BJ (cell line): Measurements from ENCODE around the gene DCLK2. TPM values are rescaled to one million over a fixed set of nuclear protein-coding genes. Genes with fewer than 3 reads are reported as not detected.

Experiments
- CTCF ChIA-PET: fragments of 350-600 bp; formaldehyde crosslinking; extraction: SDS; loops from one replicate; lab custom pipeline; 2021; ENCODE audit warnings: antibody characterized with exemption, inconsistent platforms; lab: Yijun Ruan, JAX
- POLR2A ChIA-PET: fragments of 300-600 bp; sonication (Branson Sonifier 250); formaldehyde crosslinking; extraction: SDS; loops from one replicate; lab custom pipeline; 2021; ENCODE audit warnings: antibody characterized with exemption; lab: Charles Lee
- DNase-seq: peaks from one replicate; pipeline ENCODE4 v3.0.0-alpha.2; 2011; ENCODE audit warnings: low read depth
- H3K27me3 ChIP-seq: 2 replicates; pipeline ENCODE4 v1.6.0; 2011; ENCODE audit warnings: low read length; ENCODE audit not compliant: control insufficient read depth, insufficient read depth
- H3K36me3 ChIP-seq: 2 replicates; pipeline ENCODE4 v1.5.1; 2011; ENCODE audit warnings: low read length; ENCODE audit not compliant: control insufficient read depth, insufficient read depth
- H3K4me3 ChIP-seq: 2 replicates; pipeline ENCODE4 v1.5.1; 2011; ENCODE audit warnings: low read depth, mild to moderate bottlenecking, control low read depth, low read length
- polyA plus RNA-seq: library from polyadenylated mRNA; depleted of rRNA; stranded (reverse); fragments of >200 nt; gene quantifications from 2 replicates; pipeline ENCODE4 v1.2.3, GENCODE V29; 2011
- TF ChIP-seq, protein P1 (sequence below): IDR thresholded peaks from 2 replicates; pipeline ENCODE4 v1.5.1; 2011; ENCODE audit warnings: low read depth, mild to moderate bottlenecking, control low read depth, inconsistent platforms, low read length, moderate library complexity; ENCODE audit not compliant: insufficient read depth

The DCLK2 gene
- polyA plus RNA-seq, 1 experiment = 38.8 TPM

DNA sequence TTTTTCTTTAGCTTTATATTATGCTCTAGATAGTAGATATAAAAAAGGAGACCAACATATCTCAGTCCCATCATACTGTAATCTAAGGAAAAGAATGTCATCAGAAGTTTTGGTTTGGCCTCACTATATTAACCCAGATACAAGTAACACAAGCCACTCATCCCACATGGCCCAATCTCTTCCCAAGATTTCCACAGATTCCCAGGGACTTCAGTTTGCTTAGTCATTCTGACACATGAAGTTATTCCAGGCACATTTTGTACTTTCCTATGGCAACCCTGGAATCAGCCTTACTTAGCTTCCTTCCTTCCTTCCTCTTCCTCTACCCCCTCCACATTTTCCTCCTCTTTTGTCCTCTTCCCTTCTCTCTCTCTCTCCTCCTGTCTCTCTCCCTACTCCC is 21.7 kb upstream of the DCLK2 start:
- no peak for DNase-seq
- Histone ChIP-seq H3K4me3 (no peak overlapping the region), H3K36me3 (no peaks in the 10 kb centered on the region), H3K27me3 (no peaks in the 10 kb centered on the region)
- TF ChIP-seq, protein P1, sequence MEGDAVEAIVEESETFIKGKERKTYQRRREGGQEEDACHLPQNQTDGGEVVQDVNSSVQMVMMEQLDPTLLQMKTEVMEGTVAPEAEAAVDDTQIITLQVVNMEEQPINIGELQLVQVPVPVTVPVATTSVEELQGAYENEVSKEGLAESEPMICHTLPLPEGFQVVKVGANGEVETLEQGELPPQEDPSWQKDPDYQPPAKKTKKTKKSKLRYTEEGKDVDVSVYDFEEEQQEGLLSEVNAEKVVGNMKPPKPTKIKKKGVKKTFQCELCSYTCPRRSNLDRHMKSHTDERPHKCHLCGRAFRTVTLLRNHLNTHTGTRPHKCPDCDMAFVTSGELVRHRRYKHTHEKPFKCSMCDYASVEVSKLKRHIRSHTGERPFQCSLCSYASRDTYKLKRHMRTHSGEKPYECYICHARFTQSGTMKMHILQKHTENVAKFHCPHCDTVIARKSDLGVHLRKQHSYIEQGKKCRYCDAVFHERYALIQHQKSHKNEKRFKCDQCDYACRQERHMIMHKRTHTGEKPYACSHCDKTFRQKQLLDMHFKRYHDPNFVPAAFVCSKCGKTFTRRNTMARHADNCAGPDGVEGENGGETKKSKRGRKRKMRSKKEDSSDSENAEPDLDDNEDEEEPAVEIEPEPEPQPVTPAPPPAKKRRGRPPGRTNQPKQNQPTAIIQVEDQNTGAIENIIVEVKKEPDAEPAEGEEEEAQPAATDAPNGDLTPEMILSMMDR = no peak
- POLR2A ChIA-PET = interaction anchor here (0.6 kb wide), 1 partner anchor 15 kb away, joined by 3 read pairs; no protein-coding TSS in a partner anchor
- CTCF ChIA-PET = interaction anchor here (0.9 to 1.8 kb wide), 3 partner anchors 12 to 46 kb away, joined by 3 to 4 read pairs (median 4); no protein-coding TSS in a partner anchor

DNA sequence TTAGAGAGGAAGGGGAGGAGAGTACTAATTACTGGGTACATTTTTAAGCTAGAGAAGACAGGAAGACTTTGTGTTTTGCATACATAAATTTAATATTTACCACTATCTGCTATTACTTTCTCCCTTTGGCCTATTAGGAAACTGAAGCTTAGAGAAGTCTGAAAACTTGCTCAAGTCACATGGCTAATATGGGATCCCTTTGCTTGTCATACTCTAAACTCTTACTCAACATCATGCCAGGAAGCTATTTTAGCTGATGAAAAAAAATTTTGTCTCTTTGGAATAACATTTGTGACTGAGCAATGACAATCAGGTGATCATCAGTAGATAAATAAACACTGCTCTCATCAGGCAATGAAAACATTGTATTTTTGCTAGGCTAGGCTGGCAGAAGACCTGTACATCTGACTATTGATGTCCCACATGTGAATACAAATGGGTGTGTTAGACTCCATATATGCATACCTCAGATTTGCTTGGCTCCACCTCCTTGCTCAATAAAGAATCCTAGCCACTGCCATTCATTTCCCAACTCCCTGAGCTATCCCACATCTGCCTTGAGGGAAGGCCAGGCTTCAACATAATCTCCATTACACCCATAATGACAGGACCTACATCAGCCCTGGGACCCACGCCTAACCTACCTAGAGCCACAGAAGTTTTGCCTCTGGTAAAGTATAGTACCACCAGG is 17.0 kb upstream of the DCLK2 start:
- DNase-seq = no peak
- Histone ChIP-seq H3K4me3 (no peak overlapping the region), H3K27me3 (no peaks in the 10 kb centered on the region), H3K36me3 (no peaks in the 10 kb centered on the region)
- CTCF ChIA-PET = interaction anchor here (0.6 to 1.6 kb wide), 3 partner anchors 9 to 71 kb away, joined by 3 to 4 read pairs (median 3); no protein-coding TSS in a partner anchor
- TF ChIP-seq, protein P1 = no peak
- POLR2A ChIA-PET = no interaction called here

DNA sequence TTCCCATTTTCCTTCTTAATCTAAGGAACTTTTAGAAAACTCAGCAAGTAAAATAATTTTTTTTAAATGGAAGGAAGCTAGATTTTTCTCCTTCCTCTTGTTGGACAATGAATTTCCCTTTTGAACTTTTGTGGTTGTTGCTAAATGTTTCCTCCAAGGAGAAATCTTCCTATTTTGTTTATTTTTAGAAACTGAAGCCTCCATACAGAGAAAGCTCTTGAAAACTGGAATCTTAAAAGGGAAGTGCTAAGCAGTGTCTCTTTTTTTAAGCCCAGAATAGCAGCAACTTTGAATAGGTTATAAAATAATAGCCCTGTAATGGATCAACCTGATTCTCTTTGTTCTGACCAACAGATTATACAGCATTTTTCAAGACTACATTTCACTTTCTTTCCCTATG is 15.1 kb upstream of the DCLK2 start:
- H3K27me3 ChIP-seq = no peaks in the 10 kb centered on the region
- CTCF ChIA-PET = interaction anchor here (1.3 kb wide), 1 partner anchor 9 kb away, joined by 6 read pairs; no protein-coding TSS in a partner anchor
- DNase-seq = no peak
- TF ChIP-seq, protein P1 = no peak
- H3K4me3 ChIP-seq = no peak overlapping the region
- no peaks in the 10 kb centered on the region for H3K36me3 ChIP-seq
- POLR2A ChIA-PET = no interaction called here

DNA sequence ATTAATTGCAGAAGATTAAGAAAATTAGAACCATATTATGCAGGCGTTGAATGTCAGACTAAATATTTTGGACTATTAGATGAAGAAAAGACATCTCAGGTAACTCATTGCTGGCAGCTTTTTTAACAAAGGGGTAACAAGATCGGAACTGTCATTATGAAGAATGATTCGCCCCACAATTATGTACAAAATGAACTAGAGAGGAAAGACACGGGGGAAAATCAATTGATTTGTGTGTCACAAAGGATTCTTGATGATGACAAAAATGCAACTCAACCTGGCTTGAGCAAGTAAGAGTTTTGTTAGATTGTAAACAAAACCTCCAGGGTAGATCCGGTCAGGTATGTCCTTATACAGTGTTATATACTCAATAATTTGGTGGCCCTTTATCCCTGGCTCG is 12.5 kb upstream of the DCLK2 start:
- DNase-seq = no peak
- TF ChIP-seq, protein P1 = no peak
- no peak overlapping the region for H3K4me3 ChIP-seq
- H3K36me3 ChIP-seq = no peaks in the 10 kb centered on the region
- no peaks in the 10 kb centered on the region for H3K27me3 ChIP-seq
- POLR2A ChIA-PET = no interaction called here
- CTCF ChIA-PET = interaction anchor here (1.6 kb wide), 1 partner anchor 18 kb away, joined by 5 read pairs; no protein-coding TSS in a partner anchor

DNA sequence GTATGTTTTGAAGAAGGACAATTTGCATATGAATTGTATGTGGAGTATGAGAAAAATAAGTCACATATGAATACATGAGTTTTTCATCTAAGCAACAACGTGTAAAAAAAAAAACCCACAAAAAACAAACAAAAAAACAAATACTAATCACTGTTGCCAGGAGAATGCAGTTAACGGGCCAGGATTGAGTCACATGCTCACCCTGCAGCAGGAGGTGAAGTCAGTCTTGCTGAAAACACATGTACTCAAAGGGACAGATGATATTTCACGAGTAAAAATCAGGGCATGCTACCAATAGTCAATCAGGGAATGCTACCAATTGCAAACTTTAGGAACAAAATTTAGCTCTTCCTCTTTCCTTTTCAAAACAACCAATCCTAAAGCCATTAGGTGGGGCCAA is 10.4 kb upstream of the DCLK2 start:
- POLR2A ChIA-PET = no interaction called here
- H3K4me3 ChIP-seq = no peak overlapping the region
- no peak for DNase-seq
- H3K27me3 ChIP-seq = no peaks in the 10 kb centered on the region
- no peaks in the 10 kb centered on the region for H3K36me3 ChIP-seq
- TF ChIP-seq, protein P1 = no peak
- CTCF ChIA-PET = no interaction called here
